Measurements from ENCODE around the gene STARD3NL. TPM values are rescaled to one million over a fixed set of nuclear protein-coding genes. Genes with fewer than 3 reads are reported as not detected.

STARD3NL gene
- total RNA-seq, result 10 to 100 TPM; 28.3 to 42.9 (median 35.6) TPM

GRCh38 chr7:38178004-38178694 lies at the start of gene STARD3NL:
STARD3NL (plus strand) TSS chr7:38178245; CDS start chr7:38207505, 29,260 bp downstream.
- whole genome bisulfite sequencing, 2 donors, result 0 to 1% methylated on average over 21 to 29 of the region's 51 CpGs

GRCh38 chr7:38129162-38129561 lies 48.9 kb upstream of the STARD3NL start:
- no peak for DNase-seq (ENCODE audit: low spot score in 2 of 2)
- Histone ChIP-seq H3K4me1 (no peaks in the 10 kb centered on the region), H3K27me3 (no peaks in the 10 kb centered on the region), H3K9me3 (no peaks in the 10 kb centered on the region), H3K27ac (no peak overlapping the region), H3K4me3 (no peak overlapping the region), H3K36me3 (no peaks in the 10 kb centered on the region)
- 94 to 95% methylated on average over 3 of the region's 3 CpGs for WGBS, 2 donors
- TF ChIP-seq EP300 (IDR thresholded peaks at IDR 0.05) (no peak), POLR2A (IDR thresholded peaks at IDR 0.05) (no peak), CTCF (IDR thresholded peaks at IDR 0.05) (no peak)

More at GRCh38 chr7:38178004-38178694, at the start of gene STARD3NL:
- Histone ChIP-seq H3K27me3 (no peaks in the 10 kb centered on the region), H3K4me3 (peak within 1 kb of the TSS; percentile 65 to 85 (median 76)), H3K4me1 (peaks cover 0 to 41% (median 10%) of the 10 kb centered on the region in 4 donors), H3K27ac (peak within 1 kb of the TSS; percentile 93 to 97 (median 96)), H3K36me3 (no peaks in the 10 kb centered on the region), H3K9me3 (no peaks in the 10 kb centered on the region)
- TF ChIP-seq POLR2A (IDR thresholded peaks at IDR 0.05) (peak in 1 of 2 donors; percentile 76), EP300 (IDR thresholded peaks at IDR 0.05) (peak; percentile 6 to 77), CTCF (IDR thresholded peaks at IDR 0.05) (peak in 2 of 5 experiments; percentile 71 to 72)
- peak; percentile 93 to 100 for DNase-seq (ENCODE audit: low spot score in 2 of 2)

- Histone ChIP-seq H3K4me1 (no peaks in the 10 kb centered on the region), H3K27me3 (no peaks in the 10 kb centered on the region), H3K9me3 (no peaks in the 10 kb centered on the region), H3K27ac (no peak overlapping the region), H3K36me3 (no peaks in the 10 kb centered on the region), H3K4me3 (no peak overlapping the region)
- TF ChIP-seq POLR2A (IDR thresholded peaks at IDR 0.05), result no peak
- no peak for TF ChIP-seq EP300 (IDR thresholded peaks at IDR 0.05)
- TF ChIP-seq CTCF (IDR thresholded peaks at IDR 0.05), result no peak
- WGBS, 2 donors, result 86 to 88% methylated on average over 2 of the region's 2 CpGs
- DNase-seq (ENCODE audit: low spot score in 2 of 2), result no peak
Measured at GRCh38 chr7:38129579-38129978, 48.5 kb upstream of the STARD3NL start.

GRCh38 chr7:38138171-38138570 lies 39.9 kb upstream of the STARD3NL start:
- H3K27ac ChIP-seq, result no peak overlapping the region
- H3K4me1 ChIP-seq, result no peaks in the 10 kb centered on the region
- no peaks in the 10 kb centered on the region for H3K36me3 ChIP-seq
- no peak for DNase-seq (ENCODE audit: low spot score in 2 of 2)
- no peaks in the 10 kb centered on the region for H3K9me3 ChIP-seq
- H3K27me3 ChIP-seq, result no peaks in the 10 kb centered on the region
- WGBS, 2 donors, result 86 to 89% methylated on average over 2 of the region's 2 CpGs
- H3K4me3 ChIP-seq, result no peak overlapping the region
- TF ChIP-seq POLR2A (IDR thresholded peaks at IDR 0.05), result no peak

- H3K4me1 ChIP-seq, result no peaks in the 10 kb centered on the region
- H3K36me3 ChIP-seq, result no peaks in the 10 kb centered on the region
- H3K27ac ChIP-seq, result no peak overlapping the region
- H3K27me3 ChIP-seq, result no peaks in the 10 kb centered on the region
- no peak for DNase-seq (ENCODE audit: low spot score in 2 of 2)
- no peak overlapping the region for H3K4me3 ChIP-seq
- TF ChIP-seq CTCF (IDR thresholded peaks at IDR 0.05), result no peak
- no peaks in the 10 kb centered on the region for H3K9me3 ChIP-seq
- WGBS, 2 donors, result 84 to 93% methylated on average over 2 of the region's 2 CpGs
Measured at GRCh38 chr7:38141187-38141586, 36.9 kb upstream of the STARD3NL start.

Data from tibial nerve (tissue), 4 donors.